ENCODE results near the gene SEMA4G. TPM values are rescaled to one million over a fixed set of nuclear protein-coding genes. Genes with fewer than 3 reads are reported as not detected.

Gene SEMA4G
- total and polyA plus RNA-seq, 2 of the 13 experiments (the other 11 are each of a cell fraction or from before 2014, with no cell fraction given): 46.2 to 207 TPM

DNA sequence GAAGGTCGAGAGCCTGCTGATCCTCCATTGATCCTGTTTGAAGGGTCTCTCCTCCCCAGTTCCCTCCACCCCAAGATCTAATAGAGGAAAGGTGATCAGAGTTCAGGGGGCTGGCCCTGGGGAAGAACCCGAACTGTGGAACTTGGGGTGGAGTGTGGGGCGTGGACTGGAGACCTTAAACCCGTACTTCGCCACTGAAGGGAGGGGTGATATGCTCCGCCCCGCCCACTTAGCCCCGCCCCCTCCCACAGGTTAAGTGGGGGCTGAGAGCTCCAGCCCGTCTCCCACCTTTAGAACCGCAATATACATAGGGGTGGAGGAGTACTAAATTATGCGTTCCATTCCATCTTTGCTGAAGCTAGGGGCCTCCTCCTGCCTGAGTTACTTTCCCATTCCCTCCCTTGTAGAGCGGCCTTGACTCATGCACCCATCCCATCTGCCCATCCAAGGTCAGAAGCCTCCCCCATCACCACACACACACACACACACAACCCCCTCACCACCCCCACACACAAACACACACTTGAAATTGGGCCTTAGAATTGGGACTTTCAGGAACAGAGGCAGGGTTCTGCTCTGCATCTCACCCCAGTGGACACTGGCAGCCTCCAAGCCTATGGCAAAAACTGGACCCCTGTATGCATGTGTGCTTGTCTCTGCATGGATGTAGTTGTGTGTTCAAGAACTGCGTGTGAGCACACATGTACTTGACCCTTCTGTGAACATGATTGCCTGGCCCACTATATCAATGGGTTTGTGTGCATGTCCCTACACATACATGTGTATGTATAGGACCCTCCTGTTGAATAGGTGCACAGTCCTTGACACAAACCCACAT is 991 bp downstream of the SEMA4G start (continued):
- TF ChIP-seq NPAS2 (CRISPR knock-in tag; IDR thresholded peaks at IDR 0.05; ENCODE audit: borderline replicate concordance) (no peak), REXO4 (CRISPR knock-in tag; IDR thresholded peaks at IDR 0.05; ENCODE audit: borderline replicate concordance) (no peak), MIXL1 (CRISPR knock-in tag; IDR thresholded peaks at IDR 0.05) (peak; percentile 72), ZNF207 (IDR thresholded peaks at IDR 0.05; ENCODE audit: borderline replicate concordance) (no peak), MIER2 (CRISPR knock-in tag; IDR thresholded peaks at IDR 0.05) (no peak), ZNF350 (CRISPR knock-in tag; IDR thresholded peaks at IDR 0.05; ENCODE audit: borderline replicate concordance, low read depth) (0 out of 2 replicates have a peak, but pooled peaks have one; percentile 34), HNRNPLL (IDR thresholded peaks at IDR 0.05; ENCODE audit: low read depth, low read length, poor library complexity, severe bottlenecking) (no peak), ZFX (CRISPR knock-in tag; IDR thresholded peaks at IDR 0.05; ENCODE audit: low read depth) (peak; percentile 9), ZNF256 (CRISPR knock-in tag; conservative IDR thresholded peaks at IDR 0.05) (no peak), ZNF34 (CRISPR knock-in tag; IDR thresholded peaks at IDR 0.05; ENCODE audit: borderline replicate concordance) (no peak), ZNF17 (CRISPR knock-in tag; IDR thresholded peaks at IDR 0.05) (no peak), SMYD3 (CRISPR knock-in tag; IDR thresholded peaks at IDR 0.05) (0 out of 2 replicates have a peak, but pooled peaks have one; percentile 45), SP140L (CRISPR knock-in tag; IDR thresholded peaks at IDR 0.05; ENCODE audit: borderline replicate concordance) (no peak)
- TF ChIP-seq, protein P1, sequence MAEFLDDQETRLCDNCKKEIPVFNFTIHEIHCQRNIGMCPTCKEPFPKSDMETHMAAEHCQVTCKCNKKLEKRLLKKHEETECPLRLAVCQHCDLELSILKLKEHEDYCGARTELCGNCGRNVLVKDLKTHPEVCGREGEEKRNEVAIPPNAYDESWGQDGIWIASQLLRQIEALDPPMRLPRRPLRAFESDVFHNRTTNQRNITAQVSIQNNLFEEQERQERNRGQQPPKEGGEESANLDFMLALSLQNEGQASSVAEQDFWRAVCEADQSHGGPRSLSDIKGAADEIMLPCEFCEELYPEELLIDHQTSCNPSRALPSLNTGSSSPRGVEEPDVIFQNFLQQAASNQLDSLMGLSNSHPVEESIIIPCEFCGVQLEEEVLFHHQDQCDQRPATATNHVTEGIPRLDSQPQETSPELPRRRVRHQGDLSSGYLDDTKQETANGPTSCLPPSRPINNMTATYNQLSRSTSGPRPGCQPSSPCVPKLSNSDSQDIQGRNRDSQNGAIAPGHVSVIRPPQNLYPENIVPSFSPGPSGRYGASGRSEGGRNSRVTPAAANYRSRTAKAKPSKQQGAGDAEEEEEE (CRISPR knock-in tag; IDR thresholded peaks at IDR 0.05; ENCODE audit: borderline replicate concordance): no peak
- TF ChIP-seq, protein P2, sequence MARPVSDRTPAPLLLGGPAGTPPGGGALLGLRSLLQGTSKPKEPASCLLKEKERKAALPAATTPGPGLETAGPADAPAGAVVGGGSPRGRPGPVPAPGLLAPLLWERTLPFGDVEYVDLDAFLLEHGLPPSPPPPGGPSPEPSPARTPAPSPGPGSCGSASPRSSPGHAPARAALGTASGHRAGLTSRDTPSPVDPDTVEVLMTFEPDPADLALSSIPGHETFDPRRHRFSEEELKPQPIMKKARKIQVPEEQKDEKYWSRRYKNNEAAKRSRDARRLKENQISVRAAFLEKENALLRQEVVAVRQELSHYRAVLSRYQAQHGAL (CRISPR knock-in tag; IDR thresholded peaks at IDR 0.05; ENCODE audit: not compliant biosample characterization): no peak
- TF ChIP-seq, protein P3, sequence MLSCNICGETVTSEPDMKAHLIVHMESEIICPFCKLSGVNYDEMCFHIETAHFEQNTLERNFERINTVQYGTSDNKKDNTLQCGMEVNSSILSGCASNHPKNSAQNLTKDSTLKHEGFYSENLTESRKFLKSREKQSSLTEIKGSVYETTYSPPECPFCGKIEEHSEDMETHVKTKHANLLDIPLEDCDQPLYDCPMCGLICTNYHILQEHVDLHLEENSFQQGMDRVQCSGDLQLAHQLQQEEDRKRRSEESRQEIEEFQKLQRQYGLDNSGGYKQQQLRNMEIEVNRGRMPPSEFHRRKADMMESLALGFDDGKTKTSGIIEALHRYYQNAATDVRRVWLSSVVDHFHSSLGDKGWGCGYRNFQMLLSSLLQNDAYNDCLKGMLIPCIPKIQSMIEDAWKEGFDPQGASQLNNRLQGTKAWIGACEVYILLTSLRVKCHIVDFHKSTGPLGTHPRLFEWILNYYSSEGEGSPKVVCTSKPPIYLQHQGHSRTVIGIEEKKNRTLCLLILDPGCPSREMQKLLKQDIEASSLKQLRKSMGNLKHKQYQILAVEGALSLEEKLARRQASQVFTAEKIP (CRISPR knock-in tag; IDR thresholded peaks at IDR 0.05; ENCODE audit: borderline replicate concordance): no peak
- TF ChIP-seq, protein P4, sequence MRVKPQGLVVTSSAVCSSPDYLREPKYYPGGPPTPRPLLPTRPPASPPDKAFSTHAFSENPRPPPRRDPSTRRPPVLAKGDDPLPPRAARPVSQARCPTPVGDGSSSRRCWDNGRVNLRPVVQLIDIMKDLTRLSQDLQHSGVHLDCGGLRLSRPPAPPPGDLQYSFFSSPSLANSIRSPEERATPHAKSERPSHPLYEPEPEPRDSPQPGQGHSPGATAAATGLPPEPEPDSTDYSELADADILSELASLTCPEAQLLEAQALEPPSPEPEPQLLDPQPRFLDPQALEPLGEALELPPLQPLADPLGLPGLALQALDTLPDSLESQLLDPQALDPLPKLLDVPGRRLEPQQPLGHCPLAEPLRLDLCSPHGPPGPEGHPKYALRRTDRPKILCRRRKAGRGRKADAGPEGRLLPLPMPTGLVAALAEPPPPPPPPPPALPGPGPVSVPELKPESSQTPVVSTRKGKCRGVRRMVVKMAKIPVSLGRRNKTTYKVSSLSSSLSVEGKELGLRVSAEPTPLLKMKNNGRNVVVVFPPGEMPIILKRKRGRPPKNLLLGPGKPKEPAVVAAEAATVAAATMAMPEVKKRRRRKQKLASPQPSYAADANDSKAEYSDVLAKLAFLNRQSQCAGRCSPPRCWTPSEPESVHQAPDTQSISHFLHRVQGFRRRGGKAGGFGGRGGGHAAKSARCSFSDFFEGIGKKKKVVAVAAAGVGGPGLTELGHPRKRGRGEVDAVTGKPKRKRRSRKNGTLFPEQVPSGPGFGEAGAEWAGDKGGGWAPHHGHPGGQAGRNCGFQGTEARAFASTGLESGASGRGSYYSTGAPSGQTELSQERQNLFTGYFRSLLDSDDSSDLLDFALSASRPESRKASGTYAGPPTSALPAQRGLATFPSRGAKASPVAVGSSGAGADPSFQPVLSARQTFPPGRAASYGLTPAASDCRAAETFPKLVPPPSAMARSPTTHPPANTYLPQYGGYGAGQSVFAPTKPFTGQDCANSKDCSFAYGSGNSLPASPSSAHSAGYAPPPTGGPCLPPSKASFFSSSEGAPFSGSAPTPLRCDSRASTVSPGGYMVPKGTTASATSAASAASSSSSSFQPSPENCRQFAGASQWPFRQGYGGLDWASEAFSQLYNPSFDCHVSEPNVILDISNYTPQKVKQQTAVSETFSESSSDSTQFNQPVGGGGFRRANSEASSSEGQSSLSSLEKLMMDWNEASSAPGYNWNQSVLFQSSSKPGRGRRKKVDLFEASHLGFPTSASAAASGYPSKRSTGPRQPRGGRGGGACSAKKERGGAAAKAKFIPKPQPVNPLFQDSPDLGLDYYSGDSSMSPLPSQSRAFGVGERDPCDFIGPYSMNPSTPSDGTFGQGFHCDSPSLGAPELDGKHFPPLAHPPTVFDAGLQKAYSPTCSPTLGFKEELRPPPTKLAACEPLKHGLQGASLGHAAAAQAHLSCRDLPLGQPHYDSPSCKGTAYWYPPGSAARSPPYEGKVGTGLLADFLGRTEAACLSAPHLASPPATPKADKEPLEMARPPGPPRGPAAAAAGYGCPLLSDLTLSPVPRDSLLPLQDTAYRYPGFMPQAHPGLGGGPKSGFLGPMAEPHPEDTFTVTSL (CRISPR knock-in tag; IDR thresholded peaks at IDR 0.05; ENCODE audit: borderline replicate concordance): no peak
